Thymus (tissue), 11 donors: ENCODE data around the gene HECTD1. TPM values are rescaled to one million over a fixed set of nuclear protein-coding genes. Genes with fewer than 3 reads are reported as not detected.
"Not testable (repeated sequence)": the region's sequence is repeated elsewhere in the genome, so short reads cannot be mapped to it uniquely, and the experiment has no call there.

Experiments used
- DNase-seq, 9 donors: peaks; one replicate each; pipeline ENCODE4 v3.0.0-alpha.2; 2013; ENCODE audit warnings: low spot score in 9 of 9, low read depth in 6 of 9, missing footprints in 1 of 9
- H3K27ac ChIP-seq, 2 donors: one replicate each; pipeline ENCODE4 v1.5.1; 2013; ENCODE audit warnings: control low read depth in 1 of 2, low read depth in 1 of 2, low read length in 1 of 2, mild to moderate bottlenecking in 1 of 2, moderate library complexity in 1 of 2
- H3K27me3 ChIP-seq, 2 donors: one replicate each; pipeline ENCODE4 v1.5.1; 2013; ENCODE audit warnings: low read length in 1 of 2; ENCODE audit not compliant: control insufficient read depth in 2 of 2, insufficient read depth in 1 of 2
- H3K36me3 ChIP-seq, 2 donors: one replicate each; pipeline ENCODE4 v1.5.1; 2013; ENCODE audit warnings: low read length in 1 of 2, mild to moderate bottlenecking in 1 of 2, moderate library complexity in 1 of 2; ENCODE audit not compliant: control insufficient read depth in 2 of 2, insufficient read depth in 2 of 2
- H3K4me1 ChIP-seq, 2 donors: one replicate each; pipeline ENCODE4 v1.5.1; 2013; ENCODE audit warnings: low read length in 2 of 2; ENCODE audit not compliant: control insufficient read depth in 2 of 2, insufficient read depth in 2 of 2
- H3K4me3 ChIP-seq, 2 donors: one replicate each; pipeline ENCODE4 v1.5.1; 2013; ENCODE audit warnings: low read length in 2 of 2, control low read depth in 1 of 2, mild to moderate bottlenecking in 1 of 2
- H3K9me3 ChIP-seq, 2 donors: one replicate each; pipeline ENCODE4 v1.5.1; 2013; ENCODE audit warnings: low read length in 1 of 2, mild to moderate bottlenecking in 1 of 2; ENCODE audit not compliant: control insufficient read depth in 2 of 2, insufficient read depth in 1 of 2
- WGBS: extraction: QIAGEN DNeasy Blood & Tissue Kit; methylation state at CpG from one replicate; pipeline ENCODE4 v1.1.7; 2013; 5-methylcytosine and 5-hydroxymethylcytosine counted together
- polyA plus RNA-seq: library from polyadenylated mRNA; stranded (reverse); fragments of 200-250 nt; gene quantifications from one replicate; pipeline ENCODE4 v1.2.3, GENCODE V29; 2013
- total RNA-seq: library from RNA; stranded (reverse); fragments of 120-200 nt; gene quantifications from one replicate; pipeline ENCODE4 v1.2.4, GENCODE V29; 2013
- donor health status: healthy.

The HECTD1 gene
- total and polyA plus RNA-seq, 2 donors: 46.0 to 74.3 TPM

DNA sequence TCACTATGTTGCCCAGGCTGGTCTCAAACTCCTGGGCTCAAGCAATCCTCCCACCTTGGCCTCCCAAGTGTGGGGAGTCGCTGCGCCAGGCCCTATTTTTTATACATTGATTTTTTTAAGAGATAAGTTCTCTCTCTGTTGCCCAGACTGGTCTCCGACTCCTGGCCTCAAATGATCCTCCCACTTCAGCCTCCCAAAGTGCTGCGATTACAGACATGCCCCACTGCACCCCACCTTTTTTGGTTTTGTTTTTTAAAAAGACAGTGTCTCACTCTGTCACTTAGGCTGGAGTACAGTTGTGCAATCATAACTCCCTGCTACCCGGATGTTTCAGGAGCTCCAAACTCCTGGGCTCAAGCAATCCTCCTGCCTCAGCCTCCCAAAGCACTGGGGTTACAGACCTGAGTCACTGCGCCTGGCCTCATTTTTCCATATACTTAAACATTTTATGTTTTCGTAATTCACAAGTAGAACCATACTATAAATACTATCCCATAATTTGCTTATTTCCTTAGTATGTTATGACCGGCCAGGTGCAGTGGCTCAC, 16.8 kb downstream of the HECTD1 start:
- no peak for DNase-seq
- H3K4me1 ChIP-seq: no peaks in the 10 kb centered on the region
- peaks cover 4 to 7% of the 10 kb centered on the region in 2 donors for H3K36me3 ChIP-seq
- H3K9me3 ChIP-seq: no peaks in the 10 kb centered on the region
- no peaks in the 10 kb centered on the region for H3K27me3 ChIP-seq
- 99% methylated on average over 8 of the region's 8 CpGs for WGBS
- H3K27ac ChIP-seq: no peak overlapping the region
- no peak overlapping the region for H3K4me3 ChIP-seq

DNA sequence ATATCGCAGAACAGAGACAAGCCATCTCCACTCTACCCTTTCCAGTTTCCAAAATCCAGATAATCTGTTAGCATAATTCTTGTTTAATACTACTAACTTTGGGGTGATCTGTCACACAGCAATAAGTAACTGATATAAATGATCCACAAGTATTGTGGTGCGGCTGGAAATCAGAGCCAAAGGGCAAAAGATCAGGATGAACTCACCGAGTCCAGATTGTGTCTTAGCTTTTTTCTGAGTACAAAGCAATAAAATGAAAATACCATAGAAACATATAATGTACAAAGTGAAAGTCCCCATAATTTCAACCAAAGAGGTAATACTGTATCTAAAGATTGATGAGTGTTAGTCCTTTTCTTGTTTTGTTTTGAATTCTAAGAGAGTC, 17.4 kb downstream of the HECTD1 start:
- Histone ChIP-seq H3K27ac (no peak overlapping the region), H3K27me3 (no peaks in the 10 kb centered on the region), H3K36me3 (peaks cover 4 to 7% of the 10 kb centered on the region in 2 donors), H3K9me3 (no peaks in the 10 kb centered on the region), H3K4me3 (no peak overlapping the region), H3K4me1 (no peaks in the 10 kb centered on the region)
- WGBS: 97% methylated on average over 3 of the region's 3 CpGs
- DNase-seq: no peak

DNA sequence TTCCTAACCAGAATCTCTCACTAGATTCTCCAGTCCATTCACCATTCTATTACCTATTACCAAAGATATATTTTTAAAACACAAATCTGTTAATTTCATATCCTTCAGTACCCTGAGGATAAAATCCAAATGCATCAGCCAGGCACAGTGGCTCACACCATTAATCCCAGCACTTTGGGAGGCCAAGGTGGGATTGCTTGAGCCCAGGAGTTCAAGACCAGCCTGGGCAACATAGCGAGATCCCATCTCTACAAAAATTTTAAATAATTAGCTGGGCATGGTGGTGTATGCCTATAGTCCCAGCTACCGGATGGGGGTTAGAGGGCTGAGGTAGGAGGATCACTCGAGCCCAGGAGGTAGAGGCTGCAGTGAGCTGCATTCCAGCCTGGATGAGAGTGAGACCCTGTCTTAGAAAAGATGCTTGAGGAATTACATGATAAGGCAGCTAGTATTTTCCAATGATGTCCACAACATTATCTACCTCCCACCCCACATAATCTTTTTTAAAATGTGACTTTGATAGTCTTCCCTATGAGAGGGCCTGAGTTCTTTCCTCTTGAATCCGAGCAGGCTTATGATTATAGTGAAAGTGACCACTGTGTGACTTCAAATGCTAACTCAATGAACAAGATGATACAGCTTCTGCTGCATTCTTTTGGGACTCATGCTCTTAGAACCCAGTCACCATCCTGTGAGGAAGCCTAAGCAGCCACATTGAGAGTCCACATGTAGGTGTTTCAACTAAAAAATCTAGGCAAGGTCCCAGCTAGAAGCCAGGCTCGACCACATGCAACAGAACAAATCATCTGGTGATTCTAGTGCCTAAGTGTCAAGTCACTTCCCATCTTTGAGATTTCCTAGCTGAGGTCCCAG, 18.0 kb downstream of the HECTD1 start:
- no peak for DNase-seq
- Histone ChIP-seq H3K4me3 (no peak overlapping the region), H3K27me3 (no peaks in the 10 kb centered on the region), H3K4me1 (no peaks in the 10 kb centered on the region), H3K27ac (no peak overlapping the region), H3K36me3 (peaks cover 4 to 7% of the 10 kb centered on the region in 2 donors), H3K9me3 (no peaks in the 10 kb centered on the region)
- 86% methylated on average over 5 of the region's 5 CpGs for WGBS

DNA sequence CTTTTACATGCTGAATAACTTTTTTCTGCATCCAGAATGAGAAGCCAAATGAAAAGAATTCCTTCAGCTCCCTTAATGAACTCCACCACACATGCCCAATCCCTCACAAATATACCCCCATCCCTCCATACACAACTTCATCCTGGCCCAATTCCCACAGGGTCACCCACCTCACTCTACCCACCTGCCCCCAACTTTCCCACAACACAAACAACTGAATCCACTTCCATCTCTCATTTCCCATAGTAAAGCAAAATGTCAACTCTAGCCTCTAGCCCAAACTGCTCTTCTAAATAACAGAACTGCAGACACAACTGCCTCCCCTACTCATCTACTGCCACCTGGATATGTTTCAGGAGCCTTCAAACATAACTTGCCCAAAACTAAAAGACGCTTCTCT, 18.8 kb downstream of the HECTD1 start:
- Histone ChIP-seq H3K9me3 (no peaks in the 10 kb centered on the region), H3K4me3 (no peak overlapping the region), H3K27me3 (no peaks in the 10 kb centered on the region), H3K4me1 (no peaks in the 10 kb centered on the region), H3K27ac (no peak overlapping the region), H3K36me3 (peaks cover 7 to 8% of the 10 kb centered on the region in 2 donors)
- 98% methylated on average over 1 of the region's 1 CpG for WGBS
- DNase-seq: no peak

DNA sequence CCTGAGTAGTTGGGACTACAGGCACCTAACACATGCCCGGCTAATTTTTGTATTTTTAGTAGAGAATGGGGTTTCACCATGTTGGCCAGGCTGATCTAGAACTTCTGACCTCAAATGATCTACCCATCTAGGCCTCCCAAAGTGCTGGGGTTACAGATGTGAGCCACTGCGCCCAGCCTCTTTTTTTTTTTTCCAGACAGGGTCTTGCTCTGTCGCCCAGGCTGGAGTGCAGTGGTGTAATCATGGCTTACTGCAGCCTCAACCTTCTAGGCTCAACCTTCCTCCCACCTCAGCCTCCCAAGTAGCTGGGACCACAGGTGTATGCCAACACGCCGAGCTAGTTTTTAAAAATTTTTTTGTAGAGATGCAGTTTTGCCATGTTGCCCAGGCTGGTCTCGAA, 25.6 kb downstream of the HECTD1 start:
- 91% methylated on average over 6 of the region's 6 CpGs for WGBS
- H3K4me3 ChIP-seq: not testable (repeated sequence)
- peaks cover 9 to 14% of the 10 kb centered on the region in 2 donors for H3K36me3 ChIP-seq

DNA sequence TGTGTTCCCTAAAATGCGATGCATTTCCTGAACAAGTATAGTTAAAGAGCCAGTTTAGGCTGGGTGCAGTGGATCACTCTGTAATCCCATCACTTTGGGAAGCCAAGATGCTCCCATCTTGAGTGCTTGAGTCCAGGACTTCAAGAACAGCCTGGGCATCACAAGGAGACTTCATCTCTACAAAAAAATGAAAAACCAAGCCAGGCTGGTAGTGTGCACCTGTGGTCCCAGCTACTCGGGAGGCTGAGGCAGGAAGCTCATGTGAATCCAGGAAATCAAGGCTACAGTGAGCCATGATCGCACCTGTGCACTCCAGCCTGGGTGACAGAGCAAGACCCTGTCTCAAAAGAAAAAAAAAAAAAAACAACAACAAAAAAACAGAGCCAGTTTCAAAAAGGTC, 26.3 kb downstream of the HECTD1 start:
- Histone ChIP-seq H3K4me3 (no peak overlapping the region), H3K27ac (no peak overlapping the region), H3K36me3 (peaks cover 9 to 17% of the 10 kb centered on the region in 2 donors), H3K4me1 (no peaks in the 10 kb centered on the region), H3K27me3 (no peaks in the 10 kb centered on the region), H3K9me3 (no peaks in the 10 kb centered on the region)
- WGBS: 57% methylated on average over 3 of the region's 3 CpGs
- DNase-seq: peak in 3 of 9 donors; percentile 7 to 24 (median 13)

More for the DNA sequence above, 25.6 kb downstream of the HECTD1 start:
- DNase-seq, H3K27ac ChIP-seq, H3K27me3 ChIP-seq, H3K4me1 ChIP-seq, H3K9me3 ChIP-seq: not testable (repeated sequence)

DNA sequence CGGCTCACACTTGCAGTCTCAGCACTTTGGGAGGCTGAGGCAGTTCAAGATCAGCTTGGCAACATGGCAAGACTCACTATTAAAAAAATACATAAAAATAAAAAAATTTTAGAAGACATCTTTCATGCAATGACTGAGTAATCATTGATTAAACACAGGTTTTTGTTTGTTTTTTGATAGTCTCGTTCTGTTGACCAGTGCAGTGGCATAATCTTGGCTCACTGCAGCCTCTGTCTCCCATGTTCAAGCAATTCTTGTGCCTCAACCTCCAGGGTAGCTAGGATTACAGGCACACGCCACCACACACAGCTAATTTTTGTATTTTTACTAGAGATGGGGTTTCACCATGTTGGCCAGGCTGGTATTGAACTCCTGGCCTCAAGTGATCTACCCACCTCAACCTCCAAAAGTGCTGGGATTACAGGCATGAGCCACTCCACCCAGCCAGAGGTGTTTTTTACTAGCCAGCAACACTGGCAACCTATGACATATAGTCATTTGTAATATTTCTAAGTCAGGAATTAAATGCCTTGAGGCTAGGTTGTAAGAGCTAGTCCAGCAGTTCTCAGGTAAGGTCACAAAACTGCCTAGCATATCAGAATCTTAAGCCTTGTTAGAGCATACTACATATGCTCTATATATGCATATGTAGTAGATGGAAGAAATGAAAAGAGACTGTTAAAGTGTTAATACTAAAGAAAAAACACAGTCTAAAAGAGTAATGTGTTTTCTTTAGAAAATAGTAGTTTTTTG, 27.1 kb downstream of the HECTD1 start:
- no peak for DNase-seq
- Histone ChIP-seq H3K36me3 (peaks cover 9 to 17% of the 10 kb centered on the region in 2 donors), H3K9me3 (no peaks in the 10 kb centered on the region), H3K27ac (no peak overlapping the region), H3K4me1 (no peaks in the 10 kb centered on the region), H3K4me3 (no peak overlapping the region), H3K27me3 (no peaks in the 10 kb centered on the region)
- WGBS: 98% methylated on average over 3 of the region's 3 CpGs

DNA sequence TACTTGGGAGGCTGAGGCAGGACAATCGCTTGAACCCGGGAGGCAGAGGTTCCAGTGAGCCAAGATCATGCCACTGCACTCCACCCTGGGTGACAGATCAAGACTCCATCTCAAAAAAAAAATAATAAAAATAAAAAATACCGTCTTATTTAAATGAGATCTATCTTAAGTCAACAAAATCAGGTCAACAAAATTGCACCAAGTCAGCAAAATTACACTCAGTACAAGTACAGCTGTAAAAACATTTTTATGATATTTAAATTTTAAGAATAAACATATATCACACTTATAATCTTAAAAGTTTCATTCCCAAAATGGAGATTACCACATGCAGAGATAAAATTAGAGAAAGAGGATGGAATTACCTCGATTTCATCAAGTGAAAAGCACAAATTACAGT, 33.2 kb downstream of the HECTD1 start:
- Histone ChIP-seq H3K9me3 (no peaks in the 10 kb centered on the region), H3K4me1 (no peaks in the 10 kb centered on the region), H3K27me3 (no peaks in the 10 kb centered on the region), H3K36me3 (peaks cover 17 to 51% of the 10 kb centered on the region in 2 donors), H3K4me3 (no peak overlapping the region), H3K27ac (no peak overlapping the region)
- over 99% methylated on average over 4 of the region's 4 CpGs for WGBS
- no peak for DNase-seq
